HG03342 (cell line): ENCODE results near the gene DNAJB1.

Source experiments
- ATAC-seq: cut with Tn5 transposase; IDR thresholded peaks from one replicate; pipeline ENCODE4 v1.9.1; 2021; ENCODE audit warnings: mild to moderate bottlenecking, moderate library complexity; ENCODE audit not compliant: unreplicated experiment

Gene DNAJB1

GRCh38 chr19:14497228-14497921, 20.8 kb downstream of the DNAJB1 start:
- no peak for ATAC-seq

GRCh38 chr19:14496834-14497227, 21.4 kb downstream of the DNAJB1 start:
- no peak for ATAC-seq

GRCh38 chr19:14496029-14496833, 22.0 kb downstream of the DNAJB1 start, which contains the start of gene GIPC1:
TSS of gene GIPC1 (minus strand) at chr19:14496127. CDS start at chr19:14482976, 13,151 bp downstream.
- no peak for ATAC-seq

GRCh38 chr19:14495672-14496028, 22.5 kb downstream of the DNAJB1 start:
- ATAC-seq = no peak

GRCh38 chr19:14494910-14495671, 23.1 kb downstream of the DNAJB1 start:
- ATAC-seq = no peak

GRCh38 chr19:14494411-14494810, 23.8 kb downstream of the DNAJB1 start:
- ATAC-seq = no peak

GRCh38 chr19:14492756-14493337, 25.4 kb downstream of the DNAJB1 start:
- no peak for ATAC-seq

GRCh38 chr19:14487370-14488125, 30.6 kb downstream of the DNAJB1 start:
- no peak for ATAC-seq

- no peak for ATAC-seq
Measured at GRCh38 chr19:14482172-14482941, 35.8 kb downstream of the DNAJB1 start.

- ATAC-seq = no peak
Measured at GRCh38 chr19:14480700-14481079, 37.5 kb downstream of the DNAJB1 start.

- no peak for ATAC-seq
Measured at GRCh38 chr19:14479975-14480699, 38.1 kb downstream of the DNAJB1 start.

- ATAC-seq = no peak
Measured at GRCh38 chr19:14479309-14479974, 38.8 kb downstream of the DNAJB1 start.

- ATAC-seq = no peak
Measured at GRCh38 chr19:14478113-14478545, 40.1 kb downstream of the DNAJB1 start.

GRCh38 chr19:14477418-14478112, 40.6 kb downstream of the DNAJB1 start:
- no peak for ATAC-seq

- ATAC-seq = no peak
Measured at GRCh38 chr19:14476673-14477401, 41.4 kb downstream of the DNAJB1 start.

GRCh38 chr19:14476327-14476672, 41.9 kb downstream of the DNAJB1 start:
- no peak for ATAC-seq
